SJSA1 (cell line): ENCODE data around the gene SLC8B1. TPM values are rescaled to one million over a fixed set of nuclear protein-coding genes. Genes with fewer than 3 reads are reported as not detected.

ENCODE experiments used
- DNase-seq, 2 experiments: peaks; one replicate each; pipeline ENCODE4 v3.0.0-alpha.2; 2015 to 2020; ENCODE audit warnings: low spot score in 2 of 2, low read depth in 1 of 2
- H3K27ac ChIP-seq: fragments of 250-450 bp; sonication (Bioruptor Pico); 2 replicates; pipeline ENCODE4 v1.5.1; 2020; ENCODE audit warnings: mild to moderate bottlenecking, moderate library complexity
- H3K27me3 ChIP-seq: fragments of 250-450 bp; sonication (Bioruptor Pico); replicated peaks from 2 replicates; pipeline ENCODE4 v1.5.1; 2020; ENCODE audit warnings: mild to moderate bottlenecking, moderate library complexity
- H3K36me3 ChIP-seq: fragments of 250-450 bp; sonication (Bioruptor Pico); 2 replicates; pipeline ENCODE4 v1.5.1; 2020; ENCODE audit warnings: mild to moderate bottlenecking
- H3K4me1 ChIP-seq: fragments of 250-450 bp; sonication (Bioruptor Pico); replicated peaks from 2 replicates; pipeline ENCODE4 v1.6.1; 2021; ENCODE audit warnings: mild to moderate bottlenecking
- H3K4me3 ChIP-seq: fragments of 250-450 bp; sonication (Bioruptor Pico); 2 replicates; pipeline ENCODE4 v1.5.1; 2020; ENCODE audit warnings: mild to moderate bottlenecking
- H3K9me3 ChIP-seq: fragments of 250-450 bp; sonication (Bioruptor Pico); replicated peaks from 2 replicates; pipeline ENCODE4 v1.5.1; 2020; ENCODE audit warnings: mild to moderate bottlenecking
- total RNA-seq: library from RNA; depleted of rRNA; stranded (reverse); fragments of >200 nt; shearing (Covaris generic); gene quantifications from 2 replicates; pipeline ENCODE4 v1.2.3, GENCODE V29; 2014

The SLC8B1 gene
- total RNA-seq, 1 experiment from 2014 or later, result 9.4 TPM

GRCh38 chr12:113273053-113273725 is 61.7 kb downstream of the SLC8B1 start:
- peaks cover 3% of the 10 kb centered on the region; the same call in 1 of the 2 replicates for H3K36me3 ChIP-seq
- H3K27me3 ChIP-seq, result no peaks in the 10 kb centered on the region
- DNase-seq, result no peak
- H3K4me3 ChIP-seq, result no peak overlapping the region
- H3K9me3 ChIP-seq, result no peaks in the 10 kb centered on the region
- no peak overlapping the region for H3K27ac ChIP-seq
- peaks cover 32% of the 10 kb centered on the region for H3K4me1 ChIP-seq

DNA sequence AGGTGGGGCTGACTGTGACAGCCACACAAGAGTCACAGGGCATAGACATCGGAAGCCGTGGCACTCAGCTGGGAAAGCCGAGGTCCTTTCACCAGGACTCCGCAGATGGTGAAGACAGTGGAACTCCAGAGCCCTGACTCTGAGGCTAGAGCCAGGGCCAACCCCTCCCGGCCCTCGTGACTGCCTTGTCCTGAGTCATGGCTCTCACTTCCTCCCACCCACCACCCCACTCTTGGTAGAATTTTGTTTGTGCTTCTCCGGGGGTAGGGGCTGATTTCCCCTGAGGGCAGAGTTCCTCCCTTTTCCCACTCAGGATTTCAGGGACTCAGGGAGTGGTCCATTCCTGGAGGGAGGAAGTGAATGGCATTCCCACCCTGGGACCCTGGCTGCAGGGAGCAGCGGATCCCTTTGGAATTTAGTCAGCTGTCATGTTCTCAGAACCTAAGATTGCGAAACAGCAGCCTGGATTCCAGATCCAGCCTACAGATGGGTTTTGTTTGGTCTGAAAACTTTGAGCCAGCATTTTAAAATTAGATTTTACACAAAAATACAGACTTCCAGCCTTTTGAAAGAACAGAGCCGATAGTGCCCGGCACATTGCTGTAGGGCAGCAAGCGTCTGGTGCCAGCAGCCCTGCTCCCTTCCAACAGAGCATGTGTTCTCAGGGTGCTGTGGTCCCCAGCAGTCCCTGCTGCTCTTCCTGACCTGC is 62.9 kb downstream of the SLC8B1 start:
- Histone ChIP-seq H3K9me3 (no peaks in the 10 kb centered on the region), H3K4me3 (no peak overlapping the region), H3K27ac (no peak overlapping the region), H3K27me3 (no peaks in the 10 kb centered on the region), H3K36me3 (peaks cover 3% of the 10 kb centered on the region; the same call in 1 of the 2 replicates), H3K4me1 (peaks cover 32% of the 10 kb centered on the region)
- DNase-seq, result peak in 1 of 2 experiments; percentile 42

GRCh38 chr12:113271466-113271852 is 63.5 kb downstream of the SLC8B1 start:
- peaks cover 27% of the 10 kb centered on the region for H3K4me1 ChIP-seq
- H3K27ac ChIP-seq, result no peak overlapping the region
- H3K27me3 ChIP-seq, result no peaks in the 10 kb centered on the region
- peaks cover 3% of the 10 kb centered on the region; the same call in 1 of the 2 replicates for H3K36me3 ChIP-seq
- DNase-seq, result no peak
- H3K4me3 ChIP-seq, result no peak overlapping the region
- H3K9me3 ChIP-seq, result no peaks in the 10 kb centered on the region

DNA sequence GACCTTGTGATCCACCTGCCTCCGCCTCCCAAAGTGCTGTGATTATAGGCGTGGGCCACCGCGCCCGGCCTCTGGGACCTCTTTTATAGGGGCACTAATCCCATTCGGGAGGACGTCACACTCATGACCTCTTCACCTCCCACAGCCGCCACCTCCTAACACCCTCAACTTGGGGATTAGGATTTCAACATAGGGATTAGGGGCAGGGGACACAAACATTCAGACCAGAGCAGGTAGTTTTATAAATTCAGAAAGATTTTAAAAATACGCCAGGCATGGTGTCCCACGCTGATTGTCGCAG is 64.2 kb downstream of the SLC8B1 start:
- no peak overlapping the region for H3K27ac ChIP-seq
- H3K9me3 ChIP-seq, result no peaks in the 10 kb centered on the region
- DNase-seq, result no peak
- H3K4me3 ChIP-seq, result no peak overlapping the region
- H3K36me3 ChIP-seq, result peaks cover 3% of the 10 kb centered on the region; the same call in 1 of the 2 replicates
- H3K27me3 ChIP-seq, result no peaks in the 10 kb centered on the region
- H3K4me1 ChIP-seq, result peaks cover 19% of the 10 kb centered on the region

DNA sequence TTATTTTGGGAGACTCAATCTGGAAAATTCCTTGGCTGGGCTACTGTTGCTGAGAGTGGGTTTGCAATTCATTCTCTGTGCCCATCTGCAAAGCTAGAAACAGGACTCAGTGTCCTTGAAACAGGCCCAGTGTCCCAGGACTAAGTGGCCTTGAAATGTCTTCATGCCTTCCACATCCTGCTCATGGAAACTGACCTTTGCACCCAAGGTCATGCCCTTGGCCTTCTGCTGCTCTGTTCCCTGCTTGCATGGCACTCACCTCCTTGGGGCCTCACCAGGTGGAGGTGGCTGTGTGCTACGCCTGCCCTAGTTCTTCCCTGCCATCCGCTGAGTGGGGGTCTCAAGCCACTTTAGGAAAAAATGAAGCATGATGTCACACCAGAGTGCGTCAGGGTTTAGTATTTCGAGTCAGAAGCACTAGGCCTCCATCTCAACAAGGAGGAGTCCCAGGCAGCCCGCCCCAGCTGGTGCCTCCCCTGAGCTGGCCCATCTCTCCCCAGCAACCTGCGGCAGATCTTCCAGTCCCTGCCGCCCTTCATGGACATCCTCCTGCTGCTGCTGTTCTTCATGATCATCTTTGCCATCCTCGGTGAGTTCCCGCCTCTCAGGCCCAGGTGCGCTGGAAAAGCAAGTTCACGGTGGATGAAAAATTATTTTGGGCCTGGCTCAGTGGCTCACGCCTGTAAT is 65.5 kb downstream of the SLC8B1 start:
- Histone ChIP-seq H3K4me1 (peaks cover 12% of the 10 kb centered on the region), H3K27ac (no peak overlapping the region), H3K36me3 (peaks cover 3% of the 10 kb centered on the region; the same call in 1 of the 2 replicates), H3K27me3 (no peaks in the 10 kb centered on the region), H3K4me3 (no peak overlapping the region), H3K9me3 (no peaks in the 10 kb centered on the region)
- DNase-seq, result no peak

- H3K36me3 ChIP-seq, result peaks cover 2% of the 10 kb centered on the region; the same call in 1 of the 2 replicates
- peaks cover 12% of the 10 kb centered on the region for H3K4me1 ChIP-seq
- H3K9me3 ChIP-seq, result no peaks in the 10 kb centered on the region
- H3K4me3 ChIP-seq, result no peak overlapping the region
- H3K27ac ChIP-seq, result no peak overlapping the region
- DNase-seq, result no peak
- H3K27me3 ChIP-seq, result no peaks in the 10 kb centered on the region
Measured at GRCh38 chr12:113268621-113269020, 66.3 kb downstream of the SLC8B1 start.

DNA sequence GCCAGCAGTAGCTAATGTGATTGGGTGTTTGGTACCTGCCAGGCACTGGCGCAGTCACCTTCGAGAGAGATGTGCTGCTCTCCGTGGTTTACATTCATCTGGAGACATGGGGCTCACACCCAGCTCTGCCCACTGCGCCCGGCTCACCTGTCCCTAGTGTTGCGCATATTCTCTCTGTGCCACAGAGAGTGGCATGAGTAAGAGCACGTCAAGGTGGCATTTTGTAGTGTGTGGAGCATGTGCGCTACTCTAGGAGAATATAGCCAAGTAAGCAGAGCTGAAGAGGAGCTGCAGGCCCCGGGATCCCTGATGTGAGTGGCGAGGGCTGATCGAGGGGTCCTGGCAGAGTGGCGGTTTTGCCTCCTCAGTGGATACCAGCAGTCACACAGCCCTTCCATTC is 66.8 kb downstream of the SLC8B1 start:
- Histone ChIP-seq H3K36me3 (no peaks in the 10 kb centered on the region), H3K4me3 (no peak overlapping the region), H3K9me3 (no peaks in the 10 kb centered on the region), H3K4me1 (peaks cover 12% of the 10 kb centered on the region), H3K27me3 (no peaks in the 10 kb centered on the region), H3K27ac (no peak overlapping the region)
- no peak for DNase-seq

GRCh38 chr12:113267621-113268020 is 67.3 kb downstream of the SLC8B1 start:
- no peak for DNase-seq
- no peaks in the 10 kb centered on the region for H3K27me3 ChIP-seq

DNA sequence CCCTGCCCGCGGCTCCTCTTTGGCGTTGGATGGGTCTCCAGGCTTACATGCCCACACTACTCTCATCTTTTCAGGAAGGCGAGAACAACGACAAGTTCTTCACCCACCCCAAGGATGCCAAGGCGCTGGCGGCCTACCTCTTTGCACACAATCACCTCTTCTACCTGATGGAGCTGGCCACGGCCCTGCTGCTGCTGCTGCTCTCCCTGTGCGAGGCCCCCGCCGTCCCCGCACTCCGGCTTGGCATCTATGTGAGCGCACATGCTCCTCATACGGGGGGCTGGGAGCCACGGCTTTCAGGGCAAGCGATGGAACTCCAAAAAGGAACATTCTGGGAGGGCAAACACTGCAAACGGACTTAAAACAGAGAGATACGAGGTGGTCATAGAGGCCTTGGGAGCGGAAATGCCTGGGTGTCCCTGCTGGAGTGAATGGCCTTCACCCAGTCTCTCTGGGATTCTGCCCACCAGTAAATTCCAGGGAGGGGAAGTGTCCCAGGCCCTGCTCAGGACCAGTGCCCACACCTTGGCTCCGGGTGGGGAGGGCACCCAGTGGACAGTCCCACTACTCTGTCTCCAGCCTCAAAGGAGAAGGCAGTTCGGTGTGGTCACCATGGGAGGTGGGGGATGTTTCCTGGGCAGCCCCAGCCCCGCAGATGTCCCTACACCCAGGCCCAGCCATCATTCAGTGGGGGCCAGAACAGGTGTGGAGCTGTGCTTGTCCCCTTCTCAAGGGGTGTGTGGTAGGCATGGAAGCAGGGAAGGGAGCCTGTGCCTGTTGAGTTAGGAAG is 68.6 kb downstream of the SLC8B1 start:
- no peak overlapping the region for H3K27ac ChIP-seq
- no peaks in the 10 kb centered on the region for H3K27me3 ChIP-seq
- DNase-seq, result no peak
- no peaks in the 10 kb centered on the region; the same call in 1 of the 2 replicates for H3K4me1 ChIP-seq
- H3K9me3 ChIP-seq, result no peaks in the 10 kb centered on the region
- no peaks in the 10 kb centered on the region for H3K36me3 ChIP-seq
- no peak overlapping the region for H3K4me3 ChIP-seq

More at GRCh38 chr12:113267621-113268020, 67.3 kb downstream of the SLC8B1 start:
- Histone ChIP-seq H3K4me3 (no peak overlapping the region), H3K36me3 (no peaks in the 10 kb centered on the region), H3K27ac (no peak overlapping the region), H3K4me1 (peaks cover 12% of the 10 kb centered on the region), H3K9me3 (no peaks in the 10 kb centered on the region)

DNA sequence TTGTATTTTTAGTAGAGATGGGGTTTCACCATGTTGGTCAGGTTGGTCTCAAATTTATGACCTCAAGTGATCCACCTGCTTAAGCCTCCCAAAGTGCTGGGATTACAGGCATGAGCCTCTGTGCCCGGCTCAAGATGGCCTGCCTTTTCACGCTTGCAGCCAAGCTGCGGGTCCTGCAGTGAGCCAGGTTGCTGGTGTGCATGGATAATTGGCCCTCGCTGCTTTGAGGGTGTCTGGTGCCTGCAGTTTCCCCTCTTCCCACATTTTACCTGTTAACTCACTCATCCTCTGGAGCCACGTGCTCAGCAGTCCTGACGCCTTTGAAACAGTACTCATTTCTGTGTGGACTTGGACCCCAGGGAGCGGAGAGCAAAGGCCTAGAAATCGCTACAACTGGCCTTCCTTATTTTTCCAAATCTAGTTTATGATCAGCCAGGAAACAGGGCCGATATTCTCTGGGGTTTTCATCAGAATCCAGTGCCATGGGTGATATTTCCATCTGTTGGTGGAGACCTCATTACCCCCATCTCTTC is 71.4 kb downstream of the SLC8B1 start:
- no peak overlapping the region for H3K27ac ChIP-seq
- H3K9me3 ChIP-seq, result no peaks in the 10 kb centered on the region
- H3K36me3 ChIP-seq, result no peaks in the 10 kb centered on the region
- DNase-seq, result no peak
- H3K4me3 ChIP-seq, result no peak overlapping the region
- H3K27me3 ChIP-seq, result no peaks in the 10 kb centered on the region
- no peaks in the 10 kb centered on the region for H3K4me1 ChIP-seq

GRCh38 chr12:113262710-113263109 is 72.2 kb downstream of the SLC8B1 start:
- Histone ChIP-seq H3K36me3 (no peaks in the 10 kb centered on the region), H3K9me3 (no peaks in the 10 kb centered on the region), H3K4me3 (no peak overlapping the region), H3K27me3 (no peaks in the 10 kb centered on the region), H3K27ac (no peak overlapping the region), H3K4me1 (no peaks in the 10 kb centered on the region)
- DNase-seq, result no peak

- no peaks in the 10 kb centered on the region for H3K4me1 ChIP-seq
- H3K36me3 ChIP-seq, result no peaks in the 10 kb centered on the region
- H3K27ac ChIP-seq, result no peak overlapping the region
- H3K27me3 ChIP-seq, result no peaks in the 10 kb centered on the region
- no peaks in the 10 kb centered on the region for H3K9me3 ChIP-seq
- DNase-seq, result no peak
- H3K4me3 ChIP-seq, result no peak overlapping the region
Measured at GRCh38 chr12:113261847-113262470, 73.0 kb downstream of the SLC8B1 start.
